Coronary artery (tissue), 2 donors: ENCODE results near the gene STRIP2.

Source experiments
- DNase-seq: peaks from one replicate; pipeline ENCODE4 v3.0.0-alpha.2; 2017; ENCODE audit warnings: low spot score
- H3K27ac ChIP-seq, 2 donors: fragments of 200-600 bp; sonication (generic); one replicate each; pipeline ENCODE4 v1.5.1; 2016 to 2019
- H3K4me3 ChIP-seq: fragments of 200-600 bp; sonication (generic); 2 replicates; pipeline ENCODE4 v1.5.1; 2016; ENCODE audit warnings: mild to moderate bottlenecking, moderate library complexity
- TF ChIP-seq, protein P1 (sequence below): fragments of 200-600 bp; sonication (generic); IDR thresholded peaks from one replicate; pipeline ENCODE4 v1.5.1; 2019; ENCODE audit warnings: antibody characterized with exemption

STRIP2 gene

DNA sequence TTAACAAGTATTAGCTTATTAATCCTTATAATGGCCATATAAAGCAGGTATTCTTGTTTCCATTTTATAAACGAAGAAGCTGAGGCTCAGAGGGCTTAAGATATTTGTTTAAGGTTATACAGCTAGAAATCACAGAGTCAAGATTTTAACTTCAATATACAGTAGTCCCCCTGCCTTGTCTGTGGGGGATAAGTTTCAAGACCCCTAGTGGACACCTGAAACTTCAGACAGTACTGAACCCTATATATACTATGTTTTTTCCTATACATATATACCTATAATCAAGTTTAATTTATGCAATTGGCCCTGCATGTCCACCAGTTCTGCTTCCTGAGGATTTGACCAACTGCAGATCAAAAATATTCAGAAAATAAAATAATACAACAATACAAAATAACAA is 44.4 kb upstream of the STRIP2 start:
- TF ChIP-seq, protein P1, sequence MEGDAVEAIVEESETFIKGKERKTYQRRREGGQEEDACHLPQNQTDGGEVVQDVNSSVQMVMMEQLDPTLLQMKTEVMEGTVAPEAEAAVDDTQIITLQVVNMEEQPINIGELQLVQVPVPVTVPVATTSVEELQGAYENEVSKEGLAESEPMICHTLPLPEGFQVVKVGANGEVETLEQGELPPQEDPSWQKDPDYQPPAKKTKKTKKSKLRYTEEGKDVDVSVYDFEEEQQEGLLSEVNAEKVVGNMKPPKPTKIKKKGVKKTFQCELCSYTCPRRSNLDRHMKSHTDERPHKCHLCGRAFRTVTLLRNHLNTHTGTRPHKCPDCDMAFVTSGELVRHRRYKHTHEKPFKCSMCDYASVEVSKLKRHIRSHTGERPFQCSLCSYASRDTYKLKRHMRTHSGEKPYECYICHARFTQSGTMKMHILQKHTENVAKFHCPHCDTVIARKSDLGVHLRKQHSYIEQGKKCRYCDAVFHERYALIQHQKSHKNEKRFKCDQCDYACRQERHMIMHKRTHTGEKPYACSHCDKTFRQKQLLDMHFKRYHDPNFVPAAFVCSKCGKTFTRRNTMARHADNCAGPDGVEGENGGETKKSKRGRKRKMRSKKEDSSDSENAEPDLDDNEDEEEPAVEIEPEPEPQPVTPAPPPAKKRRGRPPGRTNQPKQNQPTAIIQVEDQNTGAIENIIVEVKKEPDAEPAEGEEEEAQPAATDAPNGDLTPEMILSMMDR = no peak
- Histone ChIP-seq H3K27ac (no peak overlapping the region), H3K4me3 (no peak overlapping the region)
- DNase-seq = no peak

DNA sequence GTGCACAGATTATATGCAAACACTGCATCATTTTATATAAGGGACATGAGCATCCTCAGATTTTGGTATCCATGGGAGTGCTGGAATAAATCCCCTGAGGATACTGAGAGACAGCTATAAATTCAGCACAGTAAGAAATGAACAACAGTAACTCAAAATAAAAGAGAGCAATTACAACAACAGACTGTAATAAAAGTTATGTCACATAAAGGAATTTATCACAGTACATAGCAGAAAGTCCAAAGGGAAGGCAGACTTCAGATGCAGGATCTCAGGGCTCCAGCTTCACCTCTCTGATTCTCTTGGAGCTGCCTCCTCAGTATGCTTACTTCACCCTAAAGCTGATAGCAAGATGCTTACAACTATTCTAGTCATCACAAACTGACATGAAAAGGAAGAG is 43.9 kb upstream of the STRIP2 start:
- Histone ChIP-seq H3K4me3 (no peak overlapping the region), H3K27ac (no peak overlapping the region)
- DNase-seq = no peak
- TF ChIP-seq, protein P1 = no peak

DNA sequence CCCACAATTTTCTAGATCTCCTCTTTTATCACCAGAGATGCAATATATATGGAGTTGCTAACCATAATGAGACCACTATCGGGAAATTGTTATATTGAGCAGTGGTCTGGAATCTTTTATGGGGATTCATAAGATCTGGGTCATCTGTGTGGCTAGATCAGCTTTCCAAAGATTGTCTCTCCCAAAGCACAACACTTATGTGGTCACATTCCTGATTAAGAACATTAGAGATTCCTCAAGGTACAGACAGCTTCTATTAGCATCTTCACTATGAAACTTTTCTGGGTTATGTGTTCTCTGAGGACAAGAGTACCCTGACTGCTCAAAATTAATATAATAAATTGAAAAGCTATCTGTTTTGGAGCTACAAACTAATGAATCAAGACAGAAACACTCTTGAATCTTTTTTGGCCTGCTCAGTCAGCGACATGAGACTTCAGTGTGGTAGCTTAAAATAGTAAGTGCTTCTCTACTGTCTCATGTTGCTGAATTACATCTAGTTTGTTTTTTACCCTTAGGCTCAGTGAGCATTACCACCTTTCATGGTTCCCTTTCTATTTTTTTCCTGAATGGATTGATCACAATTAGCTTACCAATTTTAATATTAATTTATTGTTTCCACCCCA is 42.6 kb upstream of the STRIP2 start:
- no peak for DNase-seq
- TF ChIP-seq, protein P1 = no peak
- H3K27ac ChIP-seq = no peak overlapping the region
- no peak overlapping the region for H3K4me3 ChIP-seq

DNA sequence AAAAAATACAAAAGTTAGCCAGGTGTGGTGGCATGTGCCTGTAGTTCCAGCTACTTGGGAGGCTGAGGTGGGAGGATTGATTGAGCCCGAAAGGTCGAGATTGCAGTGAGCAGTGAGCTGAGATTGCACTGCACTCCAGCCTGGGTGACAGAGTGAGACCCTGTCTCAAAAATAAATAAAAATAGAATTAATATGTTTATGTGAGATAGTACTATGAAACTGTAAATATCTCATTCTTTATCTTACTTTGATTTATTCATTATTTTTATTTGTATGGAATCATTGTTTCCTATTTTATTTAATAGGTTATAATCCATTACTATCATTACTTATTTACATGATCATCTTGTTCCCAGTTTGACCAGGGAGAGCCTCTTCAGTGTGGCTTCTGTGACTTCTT is 41.0 kb upstream of the STRIP2 start:
- TF ChIP-seq, protein P1 = no peak
- Histone ChIP-seq H3K27ac (no peak overlapping the region), H3K4me3 (no peak overlapping the region)
- no peak for DNase-seq

DNA sequence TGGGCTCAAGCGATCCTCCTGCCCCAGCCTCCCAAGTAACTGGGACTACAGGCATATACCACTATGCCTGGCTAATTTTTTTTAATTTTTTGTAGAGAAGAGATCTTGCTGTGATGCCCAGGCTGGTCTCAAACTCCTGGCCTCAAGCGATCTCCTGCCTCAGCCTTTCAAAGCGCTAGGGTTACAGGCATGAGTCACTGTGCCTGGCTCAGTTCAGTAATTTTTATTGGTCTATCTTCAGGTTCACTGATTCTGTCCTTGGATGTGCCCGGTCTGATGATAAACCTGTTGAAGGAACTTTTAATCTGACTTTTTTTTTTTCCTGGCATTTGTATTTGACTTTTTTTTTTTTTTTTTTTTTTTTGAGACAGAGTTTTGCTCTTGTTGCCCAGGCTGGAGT is 40.1 kb upstream of the STRIP2 start:
- Histone ChIP-seq H3K27ac (no peak overlapping the region), H3K4me3 (no peak overlapping the region)
- TF ChIP-seq, protein P1 = no peak
- DNase-seq = no peak

DNA sequence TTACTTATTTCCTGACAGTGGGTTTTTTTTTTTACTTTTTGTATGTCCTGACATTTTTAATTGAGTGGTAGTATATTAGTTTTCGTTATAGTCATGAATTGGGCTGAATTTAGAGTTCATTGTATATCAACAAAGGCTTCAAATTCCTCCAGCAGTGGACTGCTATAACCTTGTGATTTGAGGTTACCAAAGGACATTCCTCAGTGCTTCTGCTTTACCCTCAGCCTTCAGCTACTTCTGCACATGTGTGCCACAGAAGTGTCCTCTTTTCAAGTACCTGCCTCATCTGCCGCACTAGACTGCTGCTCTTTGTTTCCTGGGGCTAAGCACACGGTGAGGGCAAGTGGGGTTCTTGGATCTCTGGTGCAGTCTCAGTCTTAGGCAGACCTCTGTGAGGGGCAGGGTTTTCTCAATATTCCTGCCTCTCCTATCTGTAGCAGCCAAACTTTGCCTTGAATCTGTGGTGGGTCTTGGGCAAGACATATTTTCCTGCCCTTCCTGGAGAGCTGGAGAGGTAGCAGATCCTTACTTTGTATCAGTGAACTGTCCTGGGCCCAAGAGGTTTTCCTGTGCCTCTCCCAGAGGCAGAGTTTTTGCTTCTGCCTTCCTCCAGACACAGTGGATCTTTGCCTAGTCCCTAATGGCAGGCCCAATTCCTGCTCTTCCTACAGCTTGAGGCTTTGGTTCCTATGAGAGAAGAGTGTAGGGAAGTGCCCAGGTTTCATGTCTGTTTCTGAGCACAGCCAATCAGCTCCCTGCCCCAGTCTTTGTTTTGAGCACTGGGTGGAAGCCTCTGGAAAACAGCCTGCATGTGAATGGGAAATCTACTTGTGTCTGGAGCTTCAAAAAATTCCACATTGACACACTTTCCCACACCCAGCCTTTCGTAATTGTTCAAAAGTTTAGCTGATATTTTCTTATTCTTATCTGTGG is 39.0 kb upstream of the STRIP2 start:
- Histone ChIP-seq H3K4me3 (no peak overlapping the region), H3K27ac (no peak overlapping the region)
- no peak for DNase-seq
- TF ChIP-seq, protein P1 = no peak
